ENCODE data around the gene RETNLB.

The RETNLB gene, protein sequence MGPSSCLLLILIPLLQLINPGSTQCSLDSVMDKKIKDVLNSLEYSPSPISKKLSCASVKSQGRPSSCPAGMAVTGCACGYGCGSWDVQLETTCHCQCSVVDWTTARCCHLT

DNA sequence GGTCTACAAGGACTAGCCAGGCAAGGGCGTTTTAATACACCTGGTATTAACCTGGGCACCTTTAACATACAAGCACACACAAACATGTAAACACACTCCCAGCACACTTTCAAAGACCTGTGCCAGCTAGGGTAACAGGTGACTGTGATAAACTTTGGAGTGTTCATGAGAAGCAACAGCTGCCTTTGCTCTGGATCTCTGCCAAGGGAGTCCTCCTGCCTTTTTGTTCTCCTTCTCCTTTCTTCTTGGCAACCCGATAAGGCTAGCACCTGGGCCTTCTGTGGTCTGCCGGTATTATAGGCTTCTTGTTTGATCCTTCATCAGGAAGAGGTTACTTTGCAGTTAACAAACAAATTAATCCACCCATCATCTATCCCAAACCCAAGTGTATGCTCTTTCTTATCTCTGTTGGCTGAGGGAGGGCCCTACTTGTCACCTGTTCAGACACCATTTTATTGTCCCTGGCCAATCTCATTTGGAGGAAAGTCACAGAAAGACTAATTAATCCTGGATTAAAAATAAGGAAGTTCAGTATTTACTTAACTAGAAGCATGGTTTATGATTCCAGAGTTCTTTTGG, at the start of gene RETNLB:
TSS of gene RETNLB (minus strand) at position 7 of the 579 bp plus-strand sequence. CDS start 225 bp downstream, outside the sequence.
- no peak for DNase-seq

DNA sequence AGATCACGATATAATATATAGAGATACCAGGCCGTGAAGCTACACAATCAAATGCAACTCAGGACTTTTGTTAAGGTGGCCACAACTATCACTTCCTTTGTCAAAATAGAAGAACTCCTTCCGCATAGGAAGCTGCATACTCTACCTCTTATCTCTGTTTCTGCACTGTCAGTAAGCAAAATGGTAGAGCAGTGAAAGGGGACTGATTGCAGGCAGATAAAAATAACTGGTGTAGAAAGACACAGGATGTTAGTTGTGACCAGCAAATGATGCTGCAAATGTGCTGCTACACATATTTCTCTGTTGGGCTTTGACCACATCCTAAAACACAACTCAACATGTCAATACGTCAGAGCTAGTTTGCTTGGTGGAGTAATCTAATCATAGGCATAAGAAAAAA, 49.1 kb upstream of the RETNLB start:
- no peak for DNase-seq

DNA sequence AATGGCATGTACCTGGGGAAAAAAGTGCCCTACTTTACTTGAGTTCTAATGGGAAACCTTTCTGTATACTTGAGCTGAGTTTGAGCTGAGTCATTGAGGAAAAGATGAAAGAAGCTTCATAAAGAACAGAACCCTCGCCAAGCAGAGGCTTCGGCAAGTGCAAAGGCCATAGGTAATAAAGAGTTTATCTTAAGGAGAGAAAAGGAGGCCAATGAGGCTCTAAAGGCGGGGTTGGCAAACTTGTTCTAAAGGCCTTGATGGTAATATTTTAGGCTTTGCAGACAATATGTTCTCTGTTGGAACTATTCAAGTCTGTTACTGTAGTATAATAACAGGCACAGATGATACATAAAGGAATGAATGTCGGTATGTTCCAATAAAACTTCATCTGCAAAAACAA, 47.8 kb upstream of the RETNLB start:
- DNase-seq = no peak

DNA sequence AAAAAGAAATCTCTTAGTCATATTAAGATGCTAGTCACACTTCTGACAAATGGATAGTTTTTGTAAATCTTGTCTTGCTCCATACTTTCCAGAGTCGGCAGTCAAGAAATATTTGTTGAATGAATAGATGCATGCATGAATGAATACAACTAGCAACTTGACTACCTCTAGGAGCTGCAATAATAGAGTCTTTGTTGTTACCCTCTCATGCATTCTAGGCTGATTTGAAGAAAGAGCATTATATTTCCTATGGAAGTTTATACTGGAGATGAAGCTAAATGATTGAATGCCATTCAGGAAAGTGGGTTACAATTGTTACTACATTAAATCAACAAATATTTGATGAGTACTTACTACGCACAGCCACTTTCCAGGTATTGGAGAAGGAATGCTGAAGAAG, 47.2 kb upstream of the RETNLB start:
- no peak for DNase-seq

DNA sequence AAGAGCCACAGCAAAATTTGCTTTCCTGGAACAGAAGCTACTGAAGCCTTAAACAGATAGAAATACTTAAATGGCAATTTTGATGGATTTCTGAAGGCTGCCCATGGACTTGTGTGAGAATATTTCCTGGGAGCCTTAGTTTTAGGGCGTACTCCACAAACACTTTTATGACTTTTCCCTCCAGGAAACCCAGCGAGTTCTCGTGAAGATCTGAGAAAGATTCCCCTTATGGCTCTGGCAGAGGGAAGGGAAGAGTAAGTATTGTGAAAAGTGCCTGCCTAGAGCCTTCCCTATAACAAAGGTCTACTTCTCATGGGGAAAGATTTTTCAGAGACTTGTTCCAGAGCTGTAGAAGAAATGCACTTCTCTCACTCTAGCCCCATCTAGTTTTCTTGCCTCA, 34.3 kb upstream of the RETNLB start:
- DNase-seq = no peak

DNA sequence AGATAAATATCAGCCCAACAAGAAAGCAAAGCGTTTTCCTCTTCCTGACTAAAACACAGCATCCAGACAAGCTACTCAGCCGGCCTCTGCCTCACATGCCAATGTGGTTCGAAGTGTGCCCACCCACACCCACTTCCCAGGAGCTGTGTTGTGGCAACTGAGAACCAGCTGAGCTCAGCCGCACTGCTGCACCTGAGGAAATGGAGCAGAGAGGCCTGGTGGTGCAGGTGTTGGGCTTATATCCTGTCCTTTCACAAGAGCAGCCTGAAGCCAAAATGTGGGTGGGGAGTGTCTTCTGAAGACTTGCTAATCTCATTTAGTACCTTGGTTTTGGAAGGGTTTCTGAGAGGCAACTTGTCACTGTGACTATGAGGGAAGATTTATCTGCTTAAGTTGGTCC, 23.0 kb upstream of the RETNLB start:
- no peak for DNase-seq

DNA sequence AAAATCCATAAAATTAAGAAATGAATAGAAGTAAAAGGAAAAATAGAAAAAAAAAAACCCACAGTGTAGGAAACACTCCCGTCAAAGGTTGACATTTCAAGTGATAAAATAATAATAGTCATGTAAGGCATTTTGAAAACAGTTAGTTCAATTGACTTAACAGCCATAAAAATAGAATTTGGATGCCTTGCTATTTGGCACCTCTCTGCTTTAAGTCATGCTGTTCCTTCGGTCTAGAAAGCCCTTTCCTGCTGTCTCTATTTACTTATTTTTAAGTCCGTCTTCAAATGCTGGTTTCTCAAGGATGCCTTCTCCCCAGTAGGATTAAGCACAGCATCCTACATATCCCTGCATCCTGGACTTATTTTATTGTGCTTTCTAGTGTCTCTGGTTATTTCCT, 22.3 kb upstream of the RETNLB start:
- DNase-seq = no peak

DNA sequence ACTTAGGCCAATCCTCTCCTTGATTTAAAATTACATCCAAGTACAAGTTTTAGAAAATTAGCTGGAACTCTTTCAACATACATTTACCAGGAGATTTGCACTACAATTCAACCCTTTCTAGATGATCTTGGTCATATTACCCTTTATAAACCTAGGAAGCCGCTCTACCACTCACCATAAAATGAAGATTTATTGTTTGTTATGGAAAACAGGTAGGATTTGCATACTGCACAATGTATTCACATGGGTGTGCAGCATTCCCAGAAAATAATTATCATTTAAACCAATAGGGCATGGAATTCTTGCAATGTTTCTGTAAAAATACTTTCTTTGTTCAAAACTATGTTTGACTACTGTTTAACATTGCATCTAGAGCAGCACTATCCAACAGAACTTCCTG, 18.4 kb upstream of the RETNLB start:
- no peak for DNase-seq

DNA sequence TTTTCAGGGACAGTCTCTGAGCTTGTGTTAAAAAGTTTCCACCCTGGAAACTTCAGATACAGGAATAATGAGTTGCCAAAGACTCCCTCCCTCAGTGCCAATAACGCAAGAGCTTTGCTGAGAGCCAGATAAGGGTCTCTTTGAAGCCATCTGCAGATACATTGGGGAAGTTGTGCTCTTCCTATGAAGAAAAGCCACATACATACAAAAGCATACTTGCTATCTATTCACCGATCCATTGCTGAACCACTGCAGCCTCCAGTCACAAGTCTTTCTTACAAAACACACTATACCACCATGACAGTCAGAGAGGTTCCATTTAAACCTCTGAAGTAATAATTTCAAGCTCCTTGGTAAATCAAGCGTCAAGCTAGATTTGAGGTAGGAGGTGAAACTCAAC, 10.0 kb upstream of the RETNLB start:
- no peak for DNase-seq

DNA sequence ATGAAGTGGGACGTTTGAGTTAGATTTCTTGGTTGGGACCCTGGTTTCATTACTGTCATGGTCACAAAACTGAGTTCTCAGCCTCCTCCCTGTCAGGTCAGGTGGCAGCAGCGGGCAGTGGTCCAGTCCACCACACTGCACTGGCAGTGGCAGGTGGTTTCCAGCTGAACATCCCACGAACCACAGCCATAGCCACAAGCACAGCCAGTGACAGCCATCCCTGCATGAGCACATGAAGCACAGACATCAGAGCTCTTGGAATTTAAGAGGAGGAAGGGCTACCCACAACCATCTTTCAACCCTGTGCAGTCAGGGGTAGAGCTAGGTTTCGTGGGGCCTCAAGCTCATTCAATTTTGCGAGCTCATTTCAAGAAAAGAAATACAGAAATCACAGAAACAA, 1.5 kb downstream of the RETNLB start:
- no peak for DNase-seq

DNA sequence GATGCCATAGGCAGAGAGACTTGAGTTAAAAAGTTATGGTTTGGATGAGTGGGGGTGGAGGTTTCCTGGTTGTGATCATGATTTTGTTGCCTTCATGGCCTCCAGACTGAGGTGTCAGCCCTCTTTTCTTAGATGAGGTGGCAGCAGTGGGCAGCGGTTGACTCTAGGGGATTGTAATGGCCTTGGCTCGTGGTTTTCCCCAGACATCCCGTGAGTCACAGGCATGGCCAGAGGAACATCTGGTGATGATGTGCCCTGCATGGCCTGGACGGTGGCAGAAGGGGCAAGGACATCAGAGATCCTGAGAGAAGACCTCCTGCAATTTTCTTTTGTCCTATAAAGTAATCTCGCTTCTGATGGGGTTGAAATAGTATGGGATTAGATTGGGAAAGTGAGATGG, 12.4 kb downstream of the RETNLB start:
- DNase-seq = no peak

DNA sequence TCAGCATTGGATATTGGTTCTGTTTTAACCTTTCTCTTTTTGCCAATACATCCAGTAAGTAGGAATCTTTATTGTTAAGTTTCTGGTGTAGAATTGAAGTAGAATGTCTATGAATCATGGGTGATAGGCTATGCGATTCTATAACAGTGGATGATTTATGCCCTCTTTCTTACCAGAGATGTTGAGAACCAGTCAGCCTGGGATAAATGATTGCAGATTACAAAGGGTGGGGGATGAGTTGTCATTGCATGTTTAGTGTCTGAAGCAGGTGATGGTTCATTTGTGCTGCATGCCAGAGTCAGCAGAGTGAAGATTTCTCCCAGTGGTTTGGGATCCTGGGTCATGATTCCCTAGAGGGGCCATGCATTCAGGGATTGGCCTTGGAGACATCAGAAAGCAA, 14.3 kb downstream of the RETNLB start:
- DNase-seq = no peak

DNA sequence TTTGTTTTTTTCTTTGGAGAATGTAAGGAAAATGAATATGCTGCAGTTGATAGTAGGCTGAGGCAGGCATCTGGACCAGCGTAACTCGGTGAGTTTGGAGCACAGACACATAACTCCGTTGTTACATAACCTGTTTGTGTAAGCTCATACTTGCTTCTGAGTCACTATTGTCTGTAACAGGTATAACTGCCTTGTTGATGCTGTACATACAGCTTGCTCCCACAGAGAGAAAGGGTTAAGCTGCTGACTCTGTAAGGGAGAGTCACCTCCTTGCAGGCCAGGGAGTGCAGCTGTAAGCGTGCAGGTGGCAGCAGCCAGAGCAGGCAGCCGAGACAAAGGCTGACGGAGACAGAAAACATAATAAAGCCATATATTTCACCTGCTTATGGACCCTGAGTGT, 20.4 kb downstream of the RETNLB start:
- DNase-seq = no peak

DNA sequence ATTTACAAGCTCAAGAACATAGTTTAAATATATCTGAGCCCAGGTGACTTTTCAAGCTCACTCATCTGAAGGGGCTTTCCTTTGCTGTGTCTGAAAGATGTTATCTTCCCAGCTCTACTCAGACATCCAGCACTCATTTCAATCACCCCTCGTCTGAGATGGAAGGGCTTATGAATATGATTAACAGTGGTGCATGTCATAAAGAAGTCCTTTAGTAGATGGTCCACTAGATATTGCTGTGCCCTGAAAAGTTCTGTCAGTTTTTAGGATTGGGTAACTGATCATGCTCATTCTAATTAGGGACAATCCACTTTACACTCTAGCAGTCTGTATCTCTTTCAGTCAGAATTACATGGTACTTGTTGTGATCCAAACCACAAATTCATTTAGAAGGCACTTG, 28.3 kb downstream of the RETNLB start:
- no peak for DNase-seq

DNA sequence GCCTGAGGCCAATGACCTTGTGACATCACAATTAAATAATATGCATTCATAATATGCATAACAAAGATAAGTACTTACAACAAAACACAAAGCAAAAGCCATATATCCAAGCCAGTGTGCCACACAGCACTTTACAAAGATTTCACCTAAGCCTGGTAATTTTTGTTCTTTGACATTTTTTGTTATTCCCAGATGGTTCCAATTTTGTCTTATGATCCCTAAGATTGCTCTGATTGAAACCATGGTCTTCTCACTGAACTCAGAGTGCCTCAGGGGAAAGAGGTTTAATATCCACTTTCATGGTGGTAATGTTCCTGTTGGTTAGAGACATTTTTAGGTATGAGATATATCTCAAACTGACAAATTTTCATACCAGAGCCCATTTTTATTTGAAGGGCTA, 29.1 kb downstream of the RETNLB start:
- no peak for DNase-seq

DNA sequence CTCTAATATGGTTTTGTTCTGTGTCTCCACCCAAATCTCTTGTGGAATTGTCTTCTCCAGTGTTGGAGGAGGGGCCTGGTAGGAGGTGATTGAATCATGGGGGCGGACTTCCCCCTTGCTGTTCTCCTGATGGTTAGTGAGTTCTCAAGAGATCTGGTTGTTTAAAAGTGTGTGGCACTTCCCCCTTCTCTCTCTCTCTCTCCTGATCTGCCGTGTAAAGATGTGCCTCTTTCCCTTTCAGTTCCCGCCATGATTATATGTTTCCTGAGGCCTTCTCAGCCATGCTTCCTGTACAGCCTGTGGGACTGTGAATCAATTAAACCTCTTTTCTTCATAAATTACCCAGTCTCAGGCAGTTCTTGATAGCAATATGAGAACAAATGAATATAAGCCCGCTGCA, 33.1 kb downstream of the RETNLB start:
- DNase-seq = no peak

DNA sequence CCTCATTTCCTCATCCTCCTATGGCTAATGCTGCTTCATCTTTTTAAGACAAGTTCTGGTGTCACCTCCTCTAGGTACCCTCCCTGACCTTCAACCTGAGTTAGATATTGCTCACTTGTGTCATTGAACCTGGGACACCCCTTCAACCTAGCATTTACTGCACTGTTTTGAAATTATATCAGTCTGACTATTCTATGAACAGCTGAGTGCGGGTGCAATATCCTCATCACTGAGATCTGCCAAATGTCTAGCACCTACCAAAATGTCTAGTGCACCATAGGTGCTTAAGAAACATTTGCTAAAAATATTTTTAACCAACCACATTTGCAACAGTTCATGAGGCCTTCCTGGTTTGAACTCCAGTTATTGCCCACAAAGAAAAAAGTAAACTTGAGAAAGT, 34.5 kb downstream of the RETNLB start:
- no peak for DNase-seq

DNA sequence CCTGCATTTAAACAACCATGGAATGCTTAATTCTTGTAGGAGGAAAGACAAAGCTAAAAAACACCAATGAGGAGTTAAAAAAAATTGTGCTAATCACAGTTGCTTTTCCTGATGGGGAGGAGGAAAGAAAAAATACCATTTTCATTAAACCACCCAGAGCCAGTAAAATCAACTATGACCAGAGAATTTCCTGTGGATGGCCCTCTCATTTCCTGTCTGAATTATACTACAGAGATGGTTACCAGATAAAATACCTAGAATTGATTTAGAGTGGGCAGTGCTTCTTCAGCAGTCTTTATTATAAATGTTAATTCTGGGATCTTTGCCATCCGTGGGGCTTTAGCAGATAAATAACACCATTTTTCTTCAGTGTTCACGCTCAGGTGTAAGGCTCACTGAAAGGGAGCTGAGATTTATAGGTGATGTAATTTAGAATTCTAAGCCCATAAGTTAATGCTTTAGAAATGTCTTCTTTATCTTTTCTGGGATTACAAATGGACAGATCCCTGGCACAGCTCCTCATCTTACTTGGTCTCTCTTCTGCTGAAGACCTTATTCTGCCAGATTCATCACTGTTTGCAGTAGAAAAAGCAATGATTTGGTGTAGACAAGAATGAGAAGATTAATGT, 37.9 kb downstream of the RETNLB start:
- no peak for DNase-seq

DNA sequence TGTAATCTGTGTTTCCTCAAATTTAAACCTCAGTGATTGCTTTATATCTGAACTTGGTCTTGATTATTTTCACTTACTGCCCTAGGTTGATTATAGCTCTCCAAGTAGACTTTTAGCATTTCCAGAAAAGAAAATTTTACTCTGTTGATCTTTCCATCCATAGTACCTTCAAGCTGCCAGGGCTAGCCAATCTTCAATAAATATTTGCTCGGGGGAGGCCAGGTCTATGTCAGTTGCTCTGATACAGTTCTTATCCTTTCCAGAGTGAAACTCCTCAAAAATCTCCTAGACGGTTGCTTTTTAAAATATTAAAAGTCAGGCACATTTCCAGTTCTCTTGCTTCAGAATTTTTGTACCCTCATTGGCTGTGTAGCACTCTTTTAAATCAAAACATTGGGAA, 38.8 kb downstream of the RETNLB start:
- DNase-seq = no peak

DNA sequence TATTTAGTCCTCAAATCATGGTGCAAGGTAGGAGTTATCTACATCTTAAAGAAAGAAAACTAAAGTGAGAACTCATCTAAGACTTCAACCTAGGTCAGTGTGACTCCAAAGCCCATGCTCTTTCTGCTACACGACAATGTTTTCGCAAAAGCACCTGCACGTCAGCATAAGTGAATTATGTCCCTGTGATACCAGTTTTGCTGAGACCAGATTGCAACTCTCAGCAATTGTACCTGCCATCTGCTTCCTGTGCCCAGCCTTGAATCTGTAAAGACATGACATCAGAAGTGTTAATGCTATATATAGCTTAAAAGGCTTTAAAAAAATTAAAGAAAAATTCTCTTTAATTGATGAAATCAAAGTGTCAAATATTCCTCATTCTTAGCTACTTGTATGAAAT, 43.4 kb downstream of the RETNLB start:
- no peak for DNase-seq

DNA sequence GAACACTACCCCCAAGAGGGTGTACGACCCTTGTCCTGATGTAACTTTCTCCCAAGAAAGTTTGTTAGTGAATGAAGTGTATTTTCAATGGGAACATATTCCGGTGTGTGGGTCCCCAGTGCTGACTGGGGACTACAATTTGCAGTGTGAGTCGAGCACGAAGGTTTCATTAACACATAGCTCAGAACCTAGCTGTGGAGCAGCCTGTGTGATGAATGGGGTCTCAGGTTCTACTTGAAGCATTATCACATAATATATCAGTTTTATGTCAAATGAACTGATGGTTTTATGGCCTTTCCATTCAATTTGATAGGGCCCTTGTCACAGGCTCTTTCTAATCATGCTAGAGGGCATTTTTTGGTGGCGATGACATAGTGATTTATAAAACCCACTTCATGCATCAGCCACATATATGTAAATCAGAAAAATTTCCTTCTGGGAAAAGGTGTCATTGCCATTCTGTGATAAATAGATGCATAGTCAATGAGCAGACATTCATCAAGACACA, 44.1 kb downstream of the RETNLB start:
- no peak for DNase-seq
